NB4 (cell line): ENCODE data around the gene ITPK1.

Source experiments
- MYC ChIP-seq: IDR thresholded peaks from 2 replicates; pipeline ENCODE4 v1.6.1; 2011; ENCODE audit warnings: low read depth, low read length
- POLR2A ChIP-seq: IDR thresholded peaks from 2 replicates; pipeline ENCODE4 v1.6.1; 2011; ENCODE audit warnings: mild to moderate bottlenecking; ENCODE audit not compliant: insufficient read length; ENCODE audit errors: extremely low read depth

DNA sequence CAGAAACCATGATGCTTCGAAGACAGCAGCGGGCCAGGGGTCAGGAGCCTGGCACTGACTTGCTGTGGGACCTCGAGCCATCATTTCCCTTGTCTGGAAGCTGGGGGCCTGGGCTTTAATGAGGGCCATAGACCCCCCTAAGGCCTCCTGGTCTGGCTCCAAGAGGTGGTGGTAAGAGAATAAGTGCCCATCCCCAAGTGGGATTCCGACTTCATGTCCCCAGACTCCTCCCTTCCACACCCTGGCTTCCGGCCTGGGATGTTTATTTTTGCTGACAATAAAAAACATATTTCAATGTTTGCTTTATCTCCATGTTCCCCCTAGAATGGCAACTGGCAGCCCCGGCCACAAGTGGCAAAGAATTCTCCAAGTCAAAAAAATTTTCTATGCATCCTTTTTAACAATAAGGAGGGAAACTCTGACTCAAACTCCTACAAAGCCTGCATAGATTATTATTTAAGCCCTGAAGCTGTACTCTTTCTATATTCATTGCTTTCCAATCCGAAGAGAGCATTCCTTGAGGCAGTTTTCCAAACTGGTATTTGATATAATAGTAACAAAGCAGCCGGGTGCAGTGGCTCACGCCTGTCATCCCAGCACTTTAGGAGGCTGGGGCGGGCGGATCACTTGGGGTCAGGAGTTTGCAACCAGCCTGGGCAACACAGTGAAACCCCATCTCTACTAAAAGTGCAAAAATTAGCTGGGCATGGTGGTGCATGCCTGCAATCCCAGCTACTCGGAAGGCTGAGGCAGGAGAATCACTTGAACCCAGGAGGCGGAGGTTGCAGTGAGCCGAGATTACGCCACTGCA is 84.0 kb downstream of the ITPK1 start:
- TF ChIP-seq MYC (no peak), POLR2A (no peak)
